Smooth muscle cell (in vitro differentiated cells): ENCODE data around the gene HLA-DMA. TPM values are rescaled to one million over a fixed set of nuclear protein-coding genes. Genes with fewer than 3 reads are reported as not detected.
"Not testable (repeated sequence)": the region's sequence is repeated elsewhere in the genome, so short reads cannot be mapped to it uniquely, and the experiment has no call there.

ENCODE experiments used
- DNase-seq: peaks from one replicate; lab custom pipeline; 2025; ENCODE audit not compliant: unreplicated experiment; lab: John Stamatoyannopoulos, UW
- H2AFZ ChIP-seq: fragments of 200-600 bp; sonication (generic); 2 replicates; pipeline ENCODE4 v1.6.0; 2016; ENCODE audit warnings: antibody characterized with exemption, low read depth, mild to moderate bottlenecking
- H3F3A ChIP-seq: fragments of 200-600 bp; sonication (generic); 2 replicates; pipeline ENCODE4 v1.6.0; 2017; ENCODE audit warnings: antibody characterized with exemption, low read depth
- H3K27ac ChIP-seq: fragments of 200-600 bp; sonication (generic); 2 replicates; pipeline ENCODE4 v1.5.1; 2016; ENCODE audit warnings: low read depth, mild to moderate bottlenecking
- H3K27me3 ChIP-seq: fragments of 200-600 bp; sonication (generic); 2 replicates; pipeline ENCODE4 v1.6.1; 2016; ENCODE audit warnings: low read depth, mild to moderate bottlenecking
- H3K36me3 ChIP-seq: fragments of 200-600 bp; sonication (generic); 2 replicates; pipeline ENCODE4 v1.5.1; 2016; ENCODE audit warnings: low read depth
- H3K4me1 ChIP-seq: fragments of 200-600 bp; sonication (generic); 2 replicates; pipeline ENCODE4 v1.5.1; 2016; ENCODE audit warnings: low read depth
- H3K4me2 ChIP-seq: fragments of 200-600 bp; sonication (generic); 2 replicates; pipeline ENCODE4 v1.6.0; 2016; ENCODE audit warnings: mild to moderate bottlenecking
- H3K4me3 ChIP-seq: fragments of 200-600 bp; sonication (generic); 2 replicates; pipeline ENCODE4 v1.5.1; 2016; ENCODE audit warnings: mild to moderate bottlenecking
- H3K79me2 ChIP-seq: fragments of 200-600 bp; sonication (generic); 2 replicates; pipeline ENCODE4 v1.6.0; 2016; ENCODE audit warnings: low read depth, mild to moderate bottlenecking
- H3K9ac ChIP-seq: fragments of 200-600 bp; sonication (generic); 2 replicates; pipeline ENCODE4 v1.6.0; 2016; ENCODE audit warnings: low read depth
- H3K9me3 ChIP-seq: fragments of 200-600 bp; sonication (generic); replicated peaks from 2 replicates; pipeline ENCODE4 v1.5.1; 2016; ENCODE audit warnings: low read depth
- H4K20me1 ChIP-seq: fragments of 200-600 bp; sonication (generic); 2 replicates; pipeline ENCODE4 v1.6.0; 2016; ENCODE audit warnings: low read depth
- WGBS: methylation state at CpG from one replicate; pipeline ENCODE4 v1.1.7; 2016; ENCODE audit warnings: low lambda C conversion rate; 5-methylcytosine and 5-hydroxymethylcytosine counted together
- polyA plus RNA-seq: library from polyadenylated mRNA; unstranded; fragments of >200 nt; fragmentation: Nextera tagmentation; extraction: Ambion mirVana; gene quantifications from 2 replicates; pipeline ENCODE4 v1.2.1, GENCODE V29; 2016
- total RNA-seq: library from RNA; depleted of rRNA; stranded (reverse); fragments of >200 nt; gene quantifications from 2 replicates; pipeline ENCODE4 v1.2.3, GENCODE V29; 2014
- TF ChIP-seq, protein P1 (sequence below): fragments of 200-600 bp; sonication (generic); IDR thresholded peaks from 2 replicates; pipeline ENCODE4 v1.5.1; 2017; ENCODE audit warnings: borderline replicate concordance, mild to moderate bottlenecking, antibody characterized with exemption; ENCODE audit not compliant: insufficient read depth, poor library complexity, severe bottlenecking

The HLA-DMA gene
- total and polyA plus RNA-seq, 2 experiments from 2014 or later: 3.1 to 4.0 TPM

DNA sequence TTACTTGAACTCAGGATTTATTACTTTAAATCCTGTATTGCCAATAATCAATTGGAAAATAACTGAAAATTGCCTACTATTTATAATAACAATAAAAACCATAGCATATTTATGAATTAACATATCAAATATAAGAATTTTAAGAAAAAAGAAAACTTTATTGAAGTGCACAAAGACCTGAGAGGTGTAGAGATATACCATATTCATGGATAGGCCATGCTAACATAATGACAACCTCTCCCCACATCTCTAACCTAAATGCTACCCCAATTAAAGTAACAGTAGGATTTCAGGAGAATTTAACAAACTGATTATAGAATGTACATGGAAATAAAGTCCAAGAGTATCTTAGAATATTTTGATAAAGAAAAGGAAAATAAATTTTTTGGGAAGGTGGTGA is 6.9 kb downstream of the HLA-DMA start:
- no peaks in the 10 kb centered on the region for H3F3A ChIP-seq
- H3K27me3 ChIP-seq: peaks cover 3% of the 10 kb centered on the region
- H3K4me1 ChIP-seq: no peaks in the 10 kb centered on the region
- no peak overlapping the region for H3K27ac ChIP-seq
- no peaks in the 10 kb centered on the region for H3K36me3 ChIP-seq
- H3K4me3 ChIP-seq: no peak overlapping the region
- H3K79me2 ChIP-seq: no peaks in the 10 kb centered on the region
- no peak for DNase-seq
- H4K20me1 ChIP-seq: no peaks in the 10 kb centered on the region
- no peak overlapping the region for H2AFZ ChIP-seq
- H3K9me3 ChIP-seq: no peaks in the 10 kb centered on the region
- TF ChIP-seq, protein P1, sequence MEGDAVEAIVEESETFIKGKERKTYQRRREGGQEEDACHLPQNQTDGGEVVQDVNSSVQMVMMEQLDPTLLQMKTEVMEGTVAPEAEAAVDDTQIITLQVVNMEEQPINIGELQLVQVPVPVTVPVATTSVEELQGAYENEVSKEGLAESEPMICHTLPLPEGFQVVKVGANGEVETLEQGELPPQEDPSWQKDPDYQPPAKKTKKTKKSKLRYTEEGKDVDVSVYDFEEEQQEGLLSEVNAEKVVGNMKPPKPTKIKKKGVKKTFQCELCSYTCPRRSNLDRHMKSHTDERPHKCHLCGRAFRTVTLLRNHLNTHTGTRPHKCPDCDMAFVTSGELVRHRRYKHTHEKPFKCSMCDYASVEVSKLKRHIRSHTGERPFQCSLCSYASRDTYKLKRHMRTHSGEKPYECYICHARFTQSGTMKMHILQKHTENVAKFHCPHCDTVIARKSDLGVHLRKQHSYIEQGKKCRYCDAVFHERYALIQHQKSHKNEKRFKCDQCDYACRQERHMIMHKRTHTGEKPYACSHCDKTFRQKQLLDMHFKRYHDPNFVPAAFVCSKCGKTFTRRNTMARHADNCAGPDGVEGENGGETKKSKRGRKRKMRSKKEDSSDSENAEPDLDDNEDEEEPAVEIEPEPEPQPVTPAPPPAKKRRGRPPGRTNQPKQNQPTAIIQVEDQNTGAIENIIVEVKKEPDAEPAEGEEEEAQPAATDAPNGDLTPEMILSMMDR: no peak
- no peak overlapping the region for H3K4me2 ChIP-seq
- H3K9ac ChIP-seq: no peak overlapping the region

DNA sequence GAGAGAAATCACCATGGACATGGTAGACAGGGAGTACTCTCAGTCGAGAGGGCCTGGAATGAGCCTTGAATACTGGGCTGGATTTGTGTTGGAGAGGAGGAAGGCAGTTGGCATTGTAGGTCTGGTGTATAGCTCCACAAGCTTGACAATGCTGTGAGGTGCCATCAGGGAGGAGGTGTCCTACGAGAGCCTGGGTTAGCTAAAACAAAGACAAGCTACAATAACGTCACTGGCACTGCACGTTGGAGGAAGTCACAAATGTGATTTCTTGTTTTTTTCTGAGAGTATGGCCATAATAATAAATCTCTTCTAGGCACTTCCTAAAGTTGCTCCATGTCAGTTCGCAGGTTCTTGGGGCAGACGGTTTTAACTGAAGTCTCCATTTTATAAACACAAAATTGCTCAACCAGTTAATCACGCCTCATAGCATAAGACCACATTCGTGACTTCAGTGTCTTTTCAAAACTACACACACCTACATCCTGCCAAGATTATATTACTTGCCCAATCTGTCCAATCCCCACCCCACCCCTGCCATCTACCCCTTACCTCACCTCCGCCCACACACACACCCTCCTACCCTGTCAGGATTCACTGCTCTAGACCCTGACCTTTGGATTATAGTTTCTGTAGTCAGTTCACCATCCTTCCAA is 7.7 kb downstream of the HLA-DMA start:
- Histone ChIP-seq H3K79me2 (no peaks in the 10 kb centered on the region), H3F3A (no peaks in the 10 kb centered on the region), H3K4me1 (no peaks in the 10 kb centered on the region), H3K27me3 (peaks cover 3% of the 10 kb centered on the region), H2AFZ (no peak overlapping the region), H3K9ac (no peak overlapping the region), H3K36me3 (no peaks in the 10 kb centered on the region), H3K9me3 (no peaks in the 10 kb centered on the region), H3K4me2 (no peak overlapping the region), H4K20me1 (no peaks in the 10 kb centered on the region), H3K4me3 (no peak overlapping the region), H3K27ac (no peak overlapping the region)
- TF ChIP-seq, protein P1: no peak
- WGBS: 82% methylated on average over 9 of the region's 9 CpGs
- no peak for DNase-seq

DNA sequence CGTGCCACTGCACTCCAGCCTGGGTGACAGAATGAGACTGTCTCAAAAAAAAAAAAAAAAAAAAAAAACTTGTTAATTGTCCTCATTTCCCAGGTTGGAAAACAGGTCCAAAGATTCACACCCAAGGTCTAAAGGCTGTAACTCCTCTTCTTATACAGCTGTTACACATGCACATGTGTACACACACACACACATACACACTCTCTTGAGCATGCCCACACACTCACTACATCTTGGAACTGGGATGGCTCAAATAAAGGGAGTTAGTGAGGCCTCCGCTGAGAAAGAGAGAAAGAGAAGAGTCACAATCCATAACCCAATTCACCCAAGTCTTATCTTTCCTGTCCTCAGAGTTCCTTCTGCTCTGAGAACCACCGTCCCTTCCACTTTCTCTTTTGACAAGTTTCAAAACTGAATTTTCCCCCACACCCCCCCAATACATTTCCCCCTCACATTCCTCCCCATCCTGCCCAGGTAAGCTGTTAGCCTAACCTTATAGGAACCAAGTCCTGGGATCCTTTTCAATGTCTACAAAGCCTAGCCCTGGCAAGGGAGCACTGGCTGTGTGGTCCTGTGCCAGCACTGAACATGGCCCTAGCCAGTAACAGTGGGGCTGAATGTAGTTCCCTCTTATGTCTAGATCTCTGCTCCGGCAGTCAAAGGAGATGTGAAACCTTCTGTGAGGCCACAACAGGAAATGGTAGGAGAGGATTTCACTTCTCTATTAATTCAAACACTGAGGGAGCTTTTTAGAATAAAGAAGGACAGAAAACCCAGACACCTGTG is 8.8 kb downstream of the HLA-DMA start:
- Histone ChIP-seq H3K4me2 (no peak overlapping the region), H3K36me3 (no peaks in the 10 kb centered on the region), H3K27ac (no peak overlapping the region), H3K9ac (no peak overlapping the region), H2AFZ (no peak overlapping the region), H3K4me1 (no peaks in the 10 kb centered on the region), H3K4me3 (no peak overlapping the region), H3K9me3 (no peaks in the 10 kb centered on the region), H3K27me3 (peaks cover 7% of the 10 kb centered on the region), H4K20me1 (no peaks in the 10 kb centered on the region), H3F3A (no peaks in the 10 kb centered on the region), H3K79me2 (no peaks in the 10 kb centered on the region)
- WGBS: 89% methylated on average over 4 of the region's 4 CpGs
- DNase-seq: no peak
- TF ChIP-seq, protein P1: no peak

DNA sequence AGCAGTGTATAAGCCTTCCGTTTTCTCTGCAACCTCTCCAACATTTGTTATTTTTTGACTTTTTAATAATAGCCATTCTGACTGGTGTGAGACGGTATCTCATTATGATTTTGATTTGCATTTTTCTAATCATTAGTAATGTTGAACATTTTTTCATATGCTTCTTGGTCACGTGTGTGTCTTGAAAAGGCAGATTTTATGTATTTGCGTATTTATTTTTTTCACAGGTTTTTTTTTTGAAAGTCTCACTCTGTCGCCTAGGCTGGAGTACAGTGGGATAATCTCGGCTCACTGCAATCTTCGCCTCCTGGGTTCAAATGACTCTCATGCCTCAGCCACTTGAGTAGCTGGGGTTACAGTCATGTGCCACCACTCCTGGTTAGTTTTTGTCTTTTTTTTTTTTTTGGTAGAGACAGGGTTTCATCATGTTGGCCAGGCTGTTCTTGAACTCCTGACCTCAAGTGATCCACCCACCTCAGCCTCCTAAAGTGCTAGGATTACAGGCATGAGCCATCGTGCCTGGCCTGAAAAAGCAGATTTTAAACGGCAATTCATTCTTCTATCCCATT is 10.3 kb downstream of the HLA-DMA start:
- not testable (repeated sequence) for H3F3A ChIP-seq, H2AFZ ChIP-seq, DNase-seq, H3K79me2 ChIP-seq, H3K4me3 ChIP-seq, H3K4me2 ChIP-seq, H3K9me3 ChIP-seq, H3K36me3 ChIP-seq, H3K9ac ChIP-seq, H3K27ac ChIP-seq, H4K20me1 ChIP-seq, H3K4me1 ChIP-seq
- H3K27me3 ChIP-seq: peaks cover 19% of the 10 kb centered on the region
- 91% methylated on average over 9 of the region's 9 CpGs for WGBS
